Uterus (tissue), 4 donors: ENCODE data around the gene THY1. TPM values are rescaled to one million over a fixed set of nuclear protein-coding genes. Genes with fewer than 3 reads are reported as not detected.

Experiments
- DNase-seq, 2 donors: peaks; one replicate each; pipeline ENCODE4 v3.0.0-alpha.2; 2019 to 2020
- H3K27ac ChIP-seq, 2 donors: fragments of 200-600 bp; sonication (generic); 1 replicate in 1 of 2; 2 replicates in 1 of 2; pipeline ENCODE4 v1.5.1; 2016 to 2018
- H3K27me3 ChIP-seq, 2 donors: fragments of 200-600 bp; sonication (generic); one replicate each; pipeline ENCODE4 v1.5.1; 2018 to 2019; ENCODE audit warnings: control low read depth in 1 of 2
- H3K36me3 ChIP-seq, 2 donors: fragments of 200-600 bp; sonication (generic); one replicate each; pipeline ENCODE4 v1.5.1; 2019; ENCODE audit warnings: control low read depth in 1 of 2
- H3K4me1 ChIP-seq, 2 donors: fragments of 200-600 bp; sonication (generic); one replicate each; pipeline ENCODE4 v1.5.1; 2018 to 2019; ENCODE audit warnings: control low read depth in 1 of 2
- H3K4me3 ChIP-seq, 2 donors: fragments of 200-600 bp; sonication (generic); 1 replicate in 1 of 2; 2 replicates in 1 of 2; pipeline ENCODE4 v1.5.1; 2018 to 2019; ENCODE audit warnings: mild to moderate bottlenecking in 1 of 2
- H3K9me3 ChIP-seq, 2 donors: fragments of 200-600 bp; sonication (generic); one replicate each; pipeline ENCODE4 v1.5.1; 2019; ENCODE audit warnings: control low read depth in 1 of 2
- POLR2A ChIP-seq, 2 donors: fragments of 450-650 bp; IDR thresholded peaks; one replicate each; pipeline ENCODE4 v1.6.1; 2016; ENCODE audit warnings: antibody characterized with exemption in 2 of 2, mild to moderate bottlenecking in 1 of 2, moderate library complexity in 1 of 2
- intact Hi-C: fragments of 100-400 bp; cut with DNase I; formaldehyde crosslinking; loops from one replicate; pipeline ENCODE4 v1.15.1; 2023; ENCODE audit warnings: low total_unique reads
- total RNA-seq, 4 donors: library from RNA; depleted of rRNA in 3 of 4; stranded (reverse); fragments of >200 nt in 3 of 4; gene quantifications; one replicate each; pipeline versions ENCODE4 v1.1.0 to v1.2.4, GENCODE V29; 2014 to 2023
- TF ChIP-seq, protein P1 (sequence below), 4 experiments: fragments of 200-600 bp in 2 of 4; fragments of 450-650 bp in 2 of 4; sonication (generic) in 2 of 4; IDR thresholded peaks; one replicate each; pipeline ENCODE4 v1.5.1; 2016 to 2019; ENCODE audit warnings: antibody characterized with exemption in 4 of 4, mild to moderate bottlenecking in 2 of 4, moderate library complexity in 1 of 4
- donor health status: DM: yes; HTN: yes; CAD: no.

The THY1 gene
- total RNA-seq, 4 donors from 2014 or later = 10.7 to 88.9 (median 41.3) TPM

DNA sequence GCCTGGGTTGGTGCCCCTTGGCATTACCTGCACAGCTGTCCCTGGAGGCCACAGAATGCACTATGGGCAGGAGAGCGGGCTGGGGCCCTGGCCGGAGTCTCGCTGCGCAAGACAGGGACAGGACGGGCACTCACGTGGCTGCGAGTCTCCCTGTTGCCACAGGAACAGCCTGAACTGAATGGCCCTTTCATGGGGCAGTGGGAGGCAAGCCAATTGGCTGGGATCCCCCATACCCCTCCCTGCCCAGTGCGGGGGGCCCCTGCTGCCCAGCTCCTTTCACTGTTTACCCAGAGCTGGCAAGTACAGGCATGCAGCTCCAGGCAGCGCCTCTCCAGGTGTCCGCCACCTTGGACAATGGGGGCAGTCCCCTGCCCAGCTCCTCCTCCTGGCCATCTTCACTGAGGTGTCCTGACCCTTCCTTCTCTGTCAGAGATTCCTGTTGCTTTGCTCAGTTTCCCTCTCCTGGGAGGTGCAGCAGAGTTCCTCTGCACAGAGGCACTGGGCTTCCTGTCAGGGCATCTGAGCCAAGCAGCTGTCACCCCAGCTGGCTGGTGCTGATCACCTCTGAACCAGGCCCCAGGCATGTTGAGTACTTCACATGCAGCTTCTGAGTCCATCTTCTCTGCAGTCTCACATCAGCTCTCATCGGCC is 46.6 kb downstream of the THY1 start:
- TF ChIP-seq, protein P1, sequence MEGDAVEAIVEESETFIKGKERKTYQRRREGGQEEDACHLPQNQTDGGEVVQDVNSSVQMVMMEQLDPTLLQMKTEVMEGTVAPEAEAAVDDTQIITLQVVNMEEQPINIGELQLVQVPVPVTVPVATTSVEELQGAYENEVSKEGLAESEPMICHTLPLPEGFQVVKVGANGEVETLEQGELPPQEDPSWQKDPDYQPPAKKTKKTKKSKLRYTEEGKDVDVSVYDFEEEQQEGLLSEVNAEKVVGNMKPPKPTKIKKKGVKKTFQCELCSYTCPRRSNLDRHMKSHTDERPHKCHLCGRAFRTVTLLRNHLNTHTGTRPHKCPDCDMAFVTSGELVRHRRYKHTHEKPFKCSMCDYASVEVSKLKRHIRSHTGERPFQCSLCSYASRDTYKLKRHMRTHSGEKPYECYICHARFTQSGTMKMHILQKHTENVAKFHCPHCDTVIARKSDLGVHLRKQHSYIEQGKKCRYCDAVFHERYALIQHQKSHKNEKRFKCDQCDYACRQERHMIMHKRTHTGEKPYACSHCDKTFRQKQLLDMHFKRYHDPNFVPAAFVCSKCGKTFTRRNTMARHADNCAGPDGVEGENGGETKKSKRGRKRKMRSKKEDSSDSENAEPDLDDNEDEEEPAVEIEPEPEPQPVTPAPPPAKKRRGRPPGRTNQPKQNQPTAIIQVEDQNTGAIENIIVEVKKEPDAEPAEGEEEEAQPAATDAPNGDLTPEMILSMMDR (IDR thresholded peaks at IDR 0.05) = no peak
- no peak for TF ChIP-seq POLR2A (IDR thresholded peaks at IDR 0.05)
- peaks cover 6 to 11% of the 10 kb centered on the region in 2 donors for H3K4me1 ChIP-seq
- no peaks in the 10 kb centered on the region for H3K9me3 ChIP-seq
- H3K27me3 ChIP-seq = no peaks in the 10 kb centered on the region
- no peak overlapping the region for H3K4me3 ChIP-seq
- no peaks in the 10 kb centered on the region for H3K36me3 ChIP-seq
- H3K27ac ChIP-seq = peak overlapping the region; percentile 90 to 93
- intact Hi-C loops = no loop called here
- peak in 1 of 2 donors; percentile 52 for DNase-seq

GRCh38 chr11:119375337-119376196 is 47.4 kb downstream of the THY1 start:
- TF ChIP-seq, protein P1 (IDR thresholded peaks at IDR 0.05) = no peak
- no peak for TF ChIP-seq POLR2A (IDR thresholded peaks at IDR 0.05)
- Histone ChIP-seq H3K4me3 (no peak overlapping the region), H3K27ac (peak overlapping the region; percentile 90 to 93), H3K27me3 (no peaks in the 10 kb centered on the region), H3K9me3 (no peaks in the 10 kb centered on the region), H3K4me1 (peaks cover 6 to 11% of the 10 kb centered on the region in 2 donors), H3K36me3 (no peaks in the 10 kb centered on the region)
- intact Hi-C loops = no loop called here
- peak; percentile 94 to 95 for DNase-seq

DNA sequence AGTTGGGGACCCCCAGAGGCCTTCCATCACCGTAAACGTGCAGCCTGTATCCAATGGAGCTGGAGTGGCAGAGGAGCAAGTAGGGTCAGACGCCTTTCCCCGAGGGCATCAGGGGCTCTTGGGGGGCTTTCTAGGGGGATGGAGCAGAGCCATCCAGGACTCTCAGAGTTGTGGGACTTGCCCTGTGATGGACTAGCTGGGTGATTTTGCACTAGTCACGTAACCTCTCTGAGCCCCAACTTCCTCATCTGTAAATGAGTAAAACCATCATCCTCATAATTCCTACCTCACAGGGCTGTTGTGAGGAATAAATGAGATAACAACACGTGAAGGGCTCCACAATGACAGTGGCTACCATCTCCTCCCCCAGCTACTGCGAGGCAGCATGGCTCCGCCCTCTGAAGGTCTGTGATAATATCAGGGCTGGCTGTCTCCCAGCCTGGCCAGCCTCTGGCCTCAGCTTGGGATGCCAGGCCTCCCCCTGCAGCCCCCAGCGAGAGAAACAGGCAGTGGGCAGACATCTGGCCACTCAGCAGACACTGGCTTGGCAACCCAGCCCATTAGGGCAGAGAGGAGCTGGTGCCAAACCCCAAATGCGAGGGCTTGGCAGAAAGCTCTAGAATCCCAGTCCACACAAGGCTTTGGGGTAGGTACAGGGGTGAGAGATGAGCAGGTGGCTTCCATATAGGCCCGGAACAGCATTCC is 48.2 kb downstream of the THY1 start:
- peaks cover 6 to 11% of the 10 kb centered on the region in 2 donors for H3K4me1 ChIP-seq
- TF ChIP-seq, protein P1 (IDR thresholded peaks at IDR 0.05) = no peak
- no peak for TF ChIP-seq POLR2A (IDR thresholded peaks at IDR 0.05)
- no peaks in the 10 kb centered on the region for H3K27me3 ChIP-seq
- intact Hi-C loops = no loop called here
- DNase-seq = peak in 1 of 2 donors; percentile 45
- peak overlapping the region; percentile 90 to 93 for H3K27ac ChIP-seq
- H3K36me3 ChIP-seq = no peaks in the 10 kb centered on the region
- no peaks in the 10 kb centered on the region for H3K9me3 ChIP-seq
- H3K4me3 ChIP-seq = no peak overlapping the region

- peaks cover 11% of the 10 kb centered on the region in 2 donors for H3K4me1 ChIP-seq
- no peak overlapping the region for H3K4me3 ChIP-seq
- peak; percentile 76 to 81 for DNase-seq
- no peaks in the 10 kb centered on the region for H3K9me3 ChIP-seq
- intact Hi-C loops = no loop called here
- no peak for TF ChIP-seq POLR2A (IDR thresholded peaks at IDR 0.05)
- TF ChIP-seq, protein P1 (IDR thresholded peaks at IDR 0.05) = peak; percentile 81 to 90 (median 84)
- H3K36me3 ChIP-seq = no peaks in the 10 kb centered on the region
- H3K27ac ChIP-seq = peak overlapping the region; percentile 90 to 93
- no peaks in the 10 kb centered on the region for H3K27me3 ChIP-seq
Observed at GRCh38 chr11:119373921-119374631, 48.9 kb downstream of the THY1 start.
